GM06990 (cell line): ENCODE measurements around the gene GNG11.

Experiments
- DNase-seq: peaks from one replicate; pipeline ENCODE4 v3.0.0-alpha.2; 2011; ENCODE audit not compliant: insufficient read length; ENCODE audit errors: extremely low read depth
- H3K27me3 ChIP-seq: replicated peaks from 2 replicates; pipeline ENCODE4 v1.6.0; 2011; ENCODE audit warnings: low read length; ENCODE audit not compliant: control insufficient read depth, insufficient read depth
- H3K36me3 ChIP-seq: 2 replicates; pipeline ENCODE4 v1.5.1; 2011; ENCODE audit warnings: low read length; ENCODE audit not compliant: control insufficient read depth, insufficient read depth
- H3K4me3 ChIP-seq: replicated peaks from 2 replicates; pipeline ENCODE4 v1.5.1; 2011; ENCODE audit warnings: low read depth, mild to moderate bottlenecking, control low read depth, low read length
- TF ChIP-seq, protein P1 (sequence below): IDR thresholded peaks from 2 replicates; pipeline ENCODE4 v1.5.1; 2011; ENCODE audit warnings: low read length, control low read depth, mild to moderate bottlenecking, inconsistent platforms; ENCODE audit not compliant: insufficient read depth, poor library complexity, severe bottlenecking

The GNG11 gene

GRCh38 chr7:93890464-93891068, 31.0 kb upstream of the GNG11 start, which contains the start of gene TFPI2:
Gene TFPI2 (minus strand): TSS chr7:93890753. CDS start chr7:93890678, 75 bp downstream.
- DNase-seq: peak; percentile 10
- TF ChIP-seq, protein P1, sequence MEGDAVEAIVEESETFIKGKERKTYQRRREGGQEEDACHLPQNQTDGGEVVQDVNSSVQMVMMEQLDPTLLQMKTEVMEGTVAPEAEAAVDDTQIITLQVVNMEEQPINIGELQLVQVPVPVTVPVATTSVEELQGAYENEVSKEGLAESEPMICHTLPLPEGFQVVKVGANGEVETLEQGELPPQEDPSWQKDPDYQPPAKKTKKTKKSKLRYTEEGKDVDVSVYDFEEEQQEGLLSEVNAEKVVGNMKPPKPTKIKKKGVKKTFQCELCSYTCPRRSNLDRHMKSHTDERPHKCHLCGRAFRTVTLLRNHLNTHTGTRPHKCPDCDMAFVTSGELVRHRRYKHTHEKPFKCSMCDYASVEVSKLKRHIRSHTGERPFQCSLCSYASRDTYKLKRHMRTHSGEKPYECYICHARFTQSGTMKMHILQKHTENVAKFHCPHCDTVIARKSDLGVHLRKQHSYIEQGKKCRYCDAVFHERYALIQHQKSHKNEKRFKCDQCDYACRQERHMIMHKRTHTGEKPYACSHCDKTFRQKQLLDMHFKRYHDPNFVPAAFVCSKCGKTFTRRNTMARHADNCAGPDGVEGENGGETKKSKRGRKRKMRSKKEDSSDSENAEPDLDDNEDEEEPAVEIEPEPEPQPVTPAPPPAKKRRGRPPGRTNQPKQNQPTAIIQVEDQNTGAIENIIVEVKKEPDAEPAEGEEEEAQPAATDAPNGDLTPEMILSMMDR: no peak
- Histone ChIP-seq H3K36me3 (no peaks in the 10 kb centered on the region), H3K27me3 (no peaks in the 10 kb centered on the region), H3K4me3 (peak within 1 kb of the TSS; percentile 58)

GRCh38 chr7:93894426-93894825, 27.1 kb upstream of the GNG11 start:
- H3K27me3 ChIP-seq: no peaks in the 10 kb centered on the region
- no peak for DNase-seq
- TF ChIP-seq, protein P1: no peak
- H3K4me3 ChIP-seq: no peak overlapping the region
- no peaks in the 10 kb centered on the region for H3K36me3 ChIP-seq

DNA sequence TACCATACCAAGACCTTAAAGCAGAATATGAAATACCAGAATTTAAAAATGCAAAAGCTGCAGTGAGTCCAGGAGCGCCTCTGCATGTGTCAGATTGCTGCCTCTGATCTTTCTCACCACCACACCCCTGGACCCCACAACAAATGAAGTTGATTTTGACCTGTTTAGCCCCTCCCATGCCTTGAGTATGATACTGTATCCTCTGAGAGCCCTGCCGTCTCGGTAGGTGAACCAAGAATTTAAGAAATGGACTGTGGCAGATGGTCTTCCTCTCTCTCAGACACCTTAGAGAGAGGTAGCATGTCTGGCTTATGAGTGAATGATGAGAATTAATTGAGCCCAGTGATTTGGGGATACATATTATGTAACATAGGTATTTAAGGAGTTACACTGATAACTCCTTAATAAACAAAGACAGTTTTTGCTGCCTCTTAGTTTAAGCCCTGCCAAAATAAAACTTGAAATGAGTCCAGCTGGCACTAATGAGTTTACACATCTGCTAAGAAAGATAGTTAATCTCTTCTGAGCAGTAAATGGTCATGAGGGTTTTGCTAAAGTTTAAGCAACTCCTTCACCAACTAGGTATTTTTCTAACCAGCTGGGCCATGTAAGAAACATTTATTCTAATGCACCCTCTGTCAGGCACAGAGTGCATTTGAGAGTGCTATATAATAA, 26.4 kb upstream of the GNG11 start:
- Histone ChIP-seq H3K36me3 (no peaks in the 10 kb centered on the region), H3K27me3 (no peaks in the 10 kb centered on the region), H3K4me3 (no peak overlapping the region)
- TF ChIP-seq, protein P1: no peak
- no peak for DNase-seq

- no peak overlapping the region for H3K4me3 ChIP-seq
- DNase-seq: no peak
- no peaks in the 10 kb centered on the region for H3K27me3 ChIP-seq
- TF ChIP-seq, protein P1: no peak
- H3K36me3 ChIP-seq: no peaks in the 10 kb centered on the region
These were observed 25.5 kb upstream of the GNG11 start for GRCh38 chr7:93895859-93896600.

DNA sequence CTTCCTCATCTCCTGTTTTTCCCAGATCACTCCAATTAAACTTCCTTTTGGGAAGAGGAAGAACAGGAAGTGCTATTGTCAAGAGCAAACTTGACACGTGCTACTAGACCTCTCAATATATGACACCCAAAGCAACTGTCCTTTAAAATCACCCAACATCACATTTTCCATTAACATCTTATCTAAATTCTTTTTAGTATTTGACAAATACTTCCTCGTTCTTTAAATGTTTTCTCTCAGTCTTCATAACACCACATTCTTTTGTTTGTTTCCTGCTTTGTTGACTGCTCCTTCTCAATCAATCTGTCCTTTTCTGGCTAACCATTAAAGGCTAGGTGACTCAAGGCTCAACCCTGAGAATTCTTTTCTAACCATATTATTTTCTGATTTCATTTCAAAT, 23.9 kb upstream of the GNG11 start:
- no peak for DNase-seq
- TF ChIP-seq, protein P1: no peak
- Histone ChIP-seq H3K4me3 (no peak overlapping the region), H3K27me3 (no peaks in the 10 kb centered on the region), H3K36me3 (no peaks in the 10 kb centered on the region)
